Right renal pelvis (tissue), 4 donors: Measurements from ENCODE around the gene RHBDL1. TPM values are rescaled to one million over a fixed set of nuclear protein-coding genes. Genes with fewer than 3 reads are reported as not detected.
A peak's percentile ranks its signal among the peaks of the same experiment; 100 is the strongest.
"Not testable (repeated sequence)": the region's sequence is repeated elsewhere in the genome, so short reads cannot be mapped to it uniquely, and the experiment has no call there.

Experiments used
- DNase-seq, 4 donors: peaks; one replicate each; pipeline ENCODE4 v3.0.0-alpha.2; 2013; ENCODE audit warnings: low read depth in 4 of 4, low spot score in 3 of 4, missing footprints in 1 of 4
- polyA plus RNA-seq, 4 donors: library from polyadenylated mRNA; unstranded; fragments of 120-200 nt; gene quantifications; one replicate each; pipeline ENCODE4 v1.2.1, GENCODE V29; 2013; ENCODE audit not compliant: insufficient read length in 4 of 4

The RHBDL1 gene
- polyA plus RNA-seq, 4 donors = 0.91 to 2.7 (median 1.8) TPM

GRCh38 chr16:704047-704446 is 28.6 kb downstream of the RHBDL1 start:
- DNase-seq = no peak

DNA sequence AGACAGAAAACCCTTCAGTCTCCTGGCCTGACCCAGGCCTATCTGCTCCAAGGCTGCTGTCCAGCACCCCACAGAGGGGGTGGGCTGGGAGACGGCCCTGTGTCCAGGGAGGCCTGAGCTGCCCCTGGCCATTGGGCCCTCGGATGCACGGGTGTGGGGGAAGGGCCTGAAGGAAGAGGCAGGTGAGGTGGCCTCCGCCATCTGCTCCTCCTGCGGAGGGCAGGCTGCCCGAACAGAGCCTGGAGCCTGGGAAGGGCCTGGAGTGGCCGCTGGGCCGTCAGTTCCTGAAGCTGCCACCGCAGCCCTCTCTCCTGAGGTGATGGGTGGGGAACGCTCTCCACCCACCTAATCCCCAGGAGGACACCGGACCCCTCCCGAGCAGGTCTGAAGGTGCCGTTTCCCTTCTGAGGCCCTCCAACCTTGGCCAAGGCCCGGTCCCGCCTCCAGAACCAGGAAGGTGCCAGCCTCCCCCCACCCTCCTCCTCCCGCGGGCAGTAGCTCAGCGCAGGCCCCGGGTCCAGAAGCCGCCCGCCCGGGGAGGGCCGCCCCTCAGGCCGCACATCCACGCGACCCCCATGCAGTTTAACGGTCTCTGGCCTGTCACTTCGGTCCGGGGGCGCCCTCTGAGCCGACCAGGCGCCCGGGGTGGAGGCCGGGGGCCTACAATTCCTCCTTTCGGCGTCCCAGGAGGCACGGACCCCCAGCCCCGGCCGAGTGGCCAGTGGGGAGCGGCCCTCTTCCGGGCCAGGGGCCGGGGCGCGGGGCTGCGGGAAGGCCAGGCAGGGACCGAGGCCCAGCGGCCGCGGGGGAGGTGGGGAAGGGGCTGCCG is 29.3 kb downstream of the RHBDL1 start:
- DNase-seq = no peak

GRCh38 chr16:705431-706188 is 30.1 kb downstream of the RHBDL1 start, which contains the start of gene FBXL16:
Gene FBXL16 (minus strand): TSS chr16:705801. CDS start chr16:697405, 8,396 bp downstream.
- DNase-seq = no peak

DNA sequence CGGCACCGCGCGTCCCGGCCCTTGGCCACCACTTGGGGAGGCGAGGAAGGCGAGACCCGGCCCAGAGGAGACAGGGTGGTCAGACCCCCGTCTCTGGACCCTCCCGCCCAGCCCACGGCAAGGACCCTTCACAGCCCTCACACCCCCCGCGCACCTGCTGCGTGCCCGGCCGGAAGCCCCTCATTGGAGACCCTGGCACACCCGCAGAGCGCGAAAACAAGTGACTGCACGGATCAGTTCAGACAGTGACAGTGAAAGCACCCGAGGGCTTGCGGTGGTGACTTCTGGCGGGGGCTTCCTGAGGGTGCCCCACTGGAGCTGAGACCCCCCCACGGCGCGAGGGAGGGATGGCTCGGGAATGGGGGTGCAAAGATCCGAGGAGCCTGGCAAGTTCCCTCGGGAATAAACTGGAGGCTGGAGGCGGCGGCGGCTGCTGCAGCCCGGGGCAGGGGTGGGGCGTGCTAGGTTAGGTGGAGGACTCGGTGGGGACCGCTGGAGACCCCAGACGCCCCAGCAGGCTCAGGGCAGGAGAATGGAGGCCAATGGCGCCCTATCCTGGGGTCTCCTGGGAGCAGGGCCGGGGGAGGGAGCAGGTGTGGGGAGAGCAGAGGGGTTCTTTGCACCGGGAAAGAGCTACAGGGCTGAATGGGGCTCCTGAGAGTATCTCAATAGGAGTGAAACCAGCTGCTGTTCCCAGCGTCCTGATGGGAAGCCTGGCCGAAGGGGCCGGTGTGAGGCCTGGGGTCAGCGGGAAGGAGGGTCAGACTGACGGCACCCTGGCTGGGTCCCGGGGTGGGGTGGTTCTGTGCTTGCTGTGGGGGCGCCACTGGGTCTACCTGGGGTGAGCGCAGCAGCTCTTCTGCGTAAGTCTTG is 31.0 kb downstream of the RHBDL1 start:
- no peak for DNase-seq

GRCh38 chr16:707062-707538 is 31.6 kb downstream of the RHBDL1 start:
- DNase-seq = no peak

DNA sequence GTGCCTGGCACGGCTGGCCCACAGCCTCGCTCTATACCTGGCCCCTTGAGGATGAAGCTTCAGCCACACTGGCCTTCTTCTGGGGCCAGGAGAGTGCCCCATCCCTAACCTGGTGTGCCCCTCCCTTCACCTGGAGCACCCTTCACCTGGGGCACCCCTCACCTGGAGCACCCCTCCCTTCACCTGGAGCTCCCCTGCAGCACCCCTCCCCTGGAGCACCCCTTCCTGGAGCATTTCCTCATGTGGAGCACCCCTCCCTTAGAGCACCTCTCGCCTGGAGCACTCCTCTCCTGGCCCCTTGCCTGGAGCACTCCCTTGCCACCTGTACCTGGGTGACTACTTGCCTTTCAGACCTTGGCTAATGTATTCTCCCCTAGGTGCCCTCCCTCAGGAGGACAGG is 32.5 kb downstream of the RHBDL1 start:
- DNase-seq = no peak

GRCh38 chr16:708959-709358 is 33.5 kb downstream of the RHBDL1 start:
- DNase-seq = no peak

DNA sequence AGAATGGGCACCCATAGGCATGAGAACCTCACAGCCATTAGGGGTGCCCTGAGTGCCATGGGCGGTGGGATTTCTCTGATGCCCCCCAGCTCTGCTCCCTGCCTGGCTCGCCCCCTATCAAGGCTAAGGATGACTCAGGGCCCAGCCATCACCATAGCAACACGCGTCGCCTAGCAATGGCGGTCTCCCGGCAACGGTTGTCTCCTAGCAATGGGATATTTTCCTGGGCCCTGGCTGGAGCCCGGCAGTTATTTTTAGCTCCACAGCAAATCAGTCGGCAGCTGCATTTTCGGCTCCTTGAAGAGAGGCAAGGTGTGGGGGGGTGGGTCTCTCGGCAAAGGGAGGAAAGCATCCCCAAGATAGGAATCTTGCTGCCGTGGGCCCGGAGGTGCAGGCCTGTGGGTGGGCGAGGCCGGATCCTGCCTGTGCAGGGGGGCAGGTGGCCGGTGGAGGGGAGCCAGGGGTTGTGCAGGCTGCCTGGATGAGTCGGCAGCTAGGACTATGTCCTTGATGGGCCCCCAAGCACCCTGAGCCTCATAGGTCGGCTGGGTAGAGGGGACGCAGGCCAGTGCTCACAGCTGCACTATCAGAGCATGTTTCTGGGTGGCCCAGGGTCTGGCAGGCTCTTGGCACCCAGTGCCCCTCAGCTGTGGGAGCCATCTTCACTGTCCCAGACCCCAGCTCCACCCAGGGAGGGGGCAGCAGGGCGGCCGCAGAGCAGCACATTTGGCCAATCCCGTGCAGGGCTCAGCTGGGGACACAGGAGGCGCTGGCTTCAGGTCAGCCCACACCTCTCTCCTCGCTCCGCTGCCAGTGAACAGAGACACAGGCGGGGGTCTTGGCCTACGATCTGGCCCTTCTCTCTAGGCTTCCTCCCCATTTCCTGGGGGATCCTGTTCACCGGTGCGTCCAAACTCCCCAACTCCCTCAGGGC is 34.4 kb downstream of the RHBDL1 start:
- DNase-seq = no peak

DNA sequence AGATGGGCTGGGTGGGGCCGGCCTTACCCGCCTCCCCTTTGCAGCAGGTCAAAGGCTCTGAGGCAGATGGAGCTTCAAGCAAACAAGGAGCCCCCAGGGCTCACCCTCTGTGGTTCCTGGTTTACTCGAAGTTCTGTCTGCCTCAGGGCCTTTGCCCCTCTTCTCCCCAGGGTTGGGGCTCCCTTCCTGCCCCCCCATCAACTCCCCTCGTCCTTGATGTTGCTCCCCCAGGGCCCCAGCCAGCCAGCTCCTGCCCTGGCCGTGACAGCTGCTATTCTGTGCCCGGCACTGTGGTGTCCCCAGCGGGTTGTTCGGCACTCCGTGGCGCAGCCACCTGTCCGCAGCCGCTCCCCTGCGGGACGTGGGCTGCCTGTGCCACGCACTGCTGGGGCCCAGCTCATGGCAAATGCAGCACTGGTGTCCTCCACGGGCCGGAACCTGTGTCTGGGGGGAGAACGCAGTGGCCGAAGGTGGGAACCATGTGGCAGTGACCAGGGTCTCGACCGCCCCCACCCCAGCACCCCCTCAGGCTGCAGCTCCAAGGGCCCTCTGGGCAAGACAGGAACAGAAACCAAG is 35.1 kb downstream of the RHBDL1 start:
- DNase-seq = no peak

DNA sequence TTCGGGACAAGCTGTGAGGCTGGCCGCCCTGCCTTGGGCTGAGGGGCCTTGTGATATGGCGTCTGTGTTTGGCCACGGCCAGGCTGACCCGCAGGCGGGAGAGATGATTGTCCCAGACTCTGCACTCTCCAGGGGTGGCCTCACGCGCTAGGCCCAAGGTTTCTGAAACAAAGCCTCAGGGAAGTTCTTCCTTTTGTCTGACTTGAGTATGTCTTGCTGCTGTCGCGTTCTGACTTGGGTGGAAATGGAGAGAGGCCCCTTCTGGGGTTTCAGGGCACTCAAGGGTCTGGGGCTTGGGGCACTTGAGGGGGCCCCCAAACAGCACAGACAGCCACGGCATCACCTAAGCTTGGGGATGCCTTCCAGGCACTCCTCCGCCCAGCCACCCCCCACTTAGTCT is 35.6 kb downstream of the RHBDL1 start:
- no peak for DNase-seq

DNA sequence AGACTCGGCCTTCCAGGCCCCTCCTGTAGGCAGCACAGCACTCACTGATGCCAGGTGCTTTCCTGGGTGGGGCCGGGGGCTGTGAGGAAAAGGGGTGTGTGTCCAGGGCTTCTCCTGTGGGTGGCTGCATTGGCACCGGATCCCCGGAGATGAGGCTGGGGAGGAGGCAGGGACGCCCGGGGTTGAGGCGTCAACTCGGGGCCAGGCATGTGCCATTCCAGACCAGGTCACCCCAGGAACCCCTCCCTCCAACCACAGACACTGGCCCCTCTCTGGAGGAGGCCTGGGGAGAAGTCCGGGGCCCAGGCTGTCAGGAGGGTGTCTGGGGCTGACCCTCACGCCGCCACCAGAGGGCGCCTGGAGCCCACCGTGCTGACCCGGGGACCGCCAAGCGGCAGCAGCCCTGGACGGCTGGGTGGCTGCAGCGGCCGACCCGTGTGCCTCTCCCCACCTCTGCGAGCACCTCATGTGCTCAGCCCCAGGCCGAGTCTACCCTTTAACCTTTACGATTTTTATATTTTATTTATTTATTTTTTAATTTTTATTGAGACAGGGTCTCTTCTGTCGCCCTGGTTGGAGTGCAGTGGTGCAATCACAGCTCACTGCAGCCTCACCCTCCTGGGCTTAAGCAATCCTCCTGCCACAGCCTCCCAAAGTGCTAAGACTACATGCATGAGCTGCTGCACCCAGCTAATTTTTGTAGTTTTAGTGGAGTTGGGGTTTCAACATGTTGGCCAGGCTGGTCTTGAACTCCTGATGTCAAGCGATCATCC is 36.3 kb downstream of the RHBDL1 start:
- no peak for DNase-seq

DNA sequence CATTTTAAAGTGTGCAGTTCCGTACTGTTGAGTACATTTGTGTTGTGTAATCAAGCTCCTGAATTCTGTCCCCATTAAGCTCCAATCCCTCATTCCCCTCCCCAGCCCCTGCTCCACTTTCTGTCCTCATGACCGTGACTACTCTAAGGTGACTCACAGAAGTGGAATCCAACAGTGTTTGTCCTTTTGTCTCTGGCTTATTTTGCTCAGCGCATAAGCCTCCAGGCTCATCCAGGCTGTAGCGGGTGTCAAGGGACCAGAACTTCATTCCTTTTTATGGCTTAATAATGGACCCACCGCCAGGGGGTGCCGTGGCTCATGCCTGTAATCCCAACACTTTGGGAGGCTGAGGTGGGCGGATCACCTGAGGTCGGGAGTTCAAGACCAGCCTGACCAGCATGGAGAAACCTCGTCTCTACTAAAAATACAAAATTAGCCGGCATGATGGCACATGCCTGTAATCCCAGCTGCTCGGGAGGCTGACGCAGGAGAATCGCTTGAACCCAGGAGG is 37.3 kb downstream of the RHBDL1 start:
- not testable (repeated sequence) for DNase-seq

- no peak for DNase-seq
These were observed 38.6 kb downstream of the RHBDL1 start for GRCh38 chr16:714079-714478.

- peak in 3 of 4 donors; percentile 70 to 79 (median 72) for DNase-seq
These were observed 39.3 kb downstream of the RHBDL1 start, which contains the start of gene METRN for GRCh38 chr16:714558-715476. Gene METRN (plus strand): TSS chr16:715118. CDS start chr16:715290, 172 bp downstream.

DNA sequence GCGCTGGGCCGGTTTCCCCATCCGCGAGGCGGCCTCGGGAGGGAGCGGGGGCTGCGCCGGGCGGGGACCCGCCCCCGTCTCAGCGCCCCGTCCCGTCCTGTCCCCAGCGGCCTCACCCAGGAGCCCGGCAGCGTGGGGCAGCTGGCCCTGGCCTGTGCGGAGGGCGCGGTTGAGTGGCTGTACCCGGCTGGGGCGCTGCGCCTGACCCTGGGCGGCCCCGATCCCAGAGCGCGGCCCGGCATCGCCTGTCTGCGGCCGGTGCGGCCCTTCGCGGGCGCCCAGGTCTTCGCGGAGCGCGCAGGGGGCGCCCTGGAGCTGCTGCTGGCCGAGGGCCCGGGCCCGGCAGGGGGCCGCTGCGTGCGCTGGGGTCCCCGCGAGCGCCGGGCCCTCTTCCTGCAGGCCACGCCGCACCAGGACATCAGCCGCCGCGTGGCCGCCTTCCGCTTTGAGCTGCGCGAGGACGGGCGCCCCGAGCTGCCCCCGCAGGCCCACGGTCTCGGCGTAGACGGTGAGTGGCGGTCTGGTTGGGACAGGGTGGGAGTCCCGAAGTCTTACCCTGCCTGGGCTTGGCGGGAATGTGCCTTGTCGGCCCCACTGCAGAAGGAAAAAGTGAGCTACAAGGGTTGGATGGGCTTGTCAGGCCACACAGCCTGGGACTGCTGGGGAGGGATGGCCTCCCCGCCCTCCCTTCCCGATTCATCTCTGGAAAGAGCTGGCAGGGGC is 40.2 kb downstream of the RHBDL1 start:
- no peak for DNase-seq

DNA sequence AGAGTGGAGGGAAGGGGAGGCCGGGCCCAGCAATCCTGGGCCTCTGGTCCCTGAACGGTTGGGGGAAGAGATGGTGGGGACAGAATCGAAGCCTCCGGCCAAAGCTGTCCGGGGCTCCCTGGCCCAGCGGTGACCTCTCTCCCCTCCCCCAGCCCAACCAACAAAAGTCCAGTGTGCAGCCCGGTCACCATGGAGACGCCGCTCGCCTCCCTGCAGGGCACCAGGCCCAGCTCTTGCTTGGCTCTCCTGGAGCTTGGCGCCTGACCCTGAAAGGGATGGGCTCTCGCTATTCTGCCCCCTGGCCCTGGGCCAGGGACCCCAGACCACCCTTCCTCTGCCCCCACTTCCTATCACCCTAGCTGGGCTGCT is 40.7 kb downstream of the RHBDL1 start:
- DNase-seq = no peak
